ENCODE data around the gene MMP17. TPM values are rescaled to one million over a fixed set of nuclear protein-coding genes. Genes with fewer than 3 reads are reported as not detected.

Gene MMP17
- total and polyA plus RNA-seq, 10 of the 15 experiments (the other 5 are each of a cell fraction or from before 2014, with no cell fraction given) = 0.11 to 0.28 (median 0.23) TPM; not detected in 7

DNA sequence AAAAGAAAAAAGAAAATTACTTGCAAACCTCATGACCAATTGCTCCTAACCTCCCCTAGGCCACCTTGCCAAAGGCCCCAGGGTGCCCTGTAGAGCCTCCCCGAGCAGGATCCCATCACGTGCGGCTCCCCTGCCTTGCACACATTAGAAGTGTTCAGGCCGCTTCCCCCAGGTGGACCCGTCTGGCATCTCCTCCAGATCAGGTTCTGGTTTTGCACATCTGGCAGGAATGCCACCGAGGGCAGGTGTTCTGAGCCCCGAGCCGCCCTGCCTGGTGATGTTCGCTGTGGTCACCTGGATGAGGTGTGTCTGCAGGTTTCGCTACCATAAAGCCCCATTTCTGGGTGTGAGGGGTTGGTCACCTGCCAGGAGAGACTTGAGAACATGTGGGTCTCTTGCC is 19.3 kb downstream of the MMP17 start:
- 55% methylated on average over 10 of the region's 10 CpGs for WGBS (ENCODE audit: insufficient coverage, insufficient replicate concordance, low lambda C conversion rate, missing lambda C conversion rate)
- no peak overlapping the region for H2AFZ ChIP-seq (ENCODE audit: control insufficient read depth, low read depth, low read length)
- H4K20me1 ChIP-seq (ENCODE audit: control insufficient read depth, insufficient read depth) = no peaks in the 10 kb centered on the region
- ChIA-PET CTCF (no interaction called here), RAD21 (ENCODE audit: unreplicated experiment) (no interaction called here), SMC1A (ENCODE audit: uncharacterized antibody, unreplicated experiment) (no interaction called here), POLR2A (interaction anchor here (0.8 kb wide), 1 partner anchor 45 kb away, joined by 3 read pairs; no protein-coding TSS in a partner anchor)
- in situ Hi-C loops (cut with MboI) = no loop called here
- intact Hi-C loops (cut with micrococcal nuclease; ENCODE audit: unreplicated experiment) = no loop called here
- ATAC-seq = no peak
- H3K4me3 ChIP-seq = no peak overlapping the region
- DNase-seq (ENCODE audit: low read depth, low spot score) = no peak
- no peak overlapping the region for H3K27ac ChIP-seq (ENCODE audit: control insufficient read depth, insufficient read depth)
- no peaks in the 10 kb centered on the region for H3K79me2 ChIP-seq (ENCODE audit: control insufficient read depth, insufficient read depth, low read length)
- H3K4me1 ChIP-seq (ENCODE audit: control insufficient read depth, insufficient read depth, low read length) = no peaks in the 10 kb centered on the region
- no peaks in the 10 kb centered on the region for H3K36me3 ChIP-seq (ENCODE audit: control insufficient read depth in 2 of 2, insufficient read depth in 2 of 2, low read length in 1 of 2)
- no peak overlapping the region for H3K9ac ChIP-seq (ENCODE audit: control insufficient read depth, insufficient read depth, low read length)
- H3K9me3 ChIP-seq (replicated peaks; ENCODE audit: control insufficient read depth, insufficient read depth, low read length) = no peaks in the 10 kb centered on the region
- H3K4me2 ChIP-seq (ENCODE audit: control insufficient read depth, insufficient read depth) = no peak overlapping the region
- no peak for FAIRE-seq
- H3K27me3 ChIP-seq (replicated peaks in 1 of 2; ENCODE audit: control insufficient read depth in 2 of 2, insufficient read depth in 2 of 2, low read length in 1 of 2) = no peaks in the 10 kb centered on the region
- BruUV-seq (replicated peaks) = no TSS peak
- TF ChIP-seq HDAC6 (IDR thresholded peaks at IDR 0.05; ENCODE audit: unreplicated experiment) (no peak), PAX8 (IDR thresholded peaks at IDR 0.05) (no peak), BACH1 (IDR thresholded peaks at IDR 0.05; ENCODE audit: borderline replicate concordance) (no peak), ATF7 (IDR thresholded peaks at IDR 0.05; ENCODE audit: low read depth) (no peak), MTA3 (IDR thresholded peaks at IDR 0.05; ENCODE audit: borderline replicate concordance, low read length) (no peak)
- TF ChIP-seq, protein P1, sequence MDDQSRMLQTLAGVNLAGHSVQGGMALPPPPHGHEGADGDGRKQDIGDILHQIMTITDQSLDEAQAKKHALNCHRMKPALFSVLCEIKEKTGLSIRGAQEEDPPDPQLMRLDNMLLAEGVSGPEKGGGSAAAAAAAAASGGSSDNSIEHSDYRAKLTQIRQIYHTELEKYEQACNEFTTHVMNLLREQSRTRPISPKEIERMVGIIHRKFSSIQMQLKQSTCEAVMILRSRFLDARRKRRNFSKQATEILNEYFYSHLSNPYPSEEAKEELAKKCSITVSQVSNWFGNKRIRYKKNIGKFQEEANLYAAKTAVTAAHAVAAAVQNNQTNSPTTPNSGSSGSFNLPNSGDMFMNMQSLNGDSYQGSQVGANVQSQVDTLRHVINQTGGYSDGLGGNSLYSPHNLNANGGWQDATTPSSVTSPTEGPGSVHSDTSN (IDR thresholded peaks at IDR 0.05; ENCODE audit: insufficient replicate concordance, low read depth, low read length) = no peak
- TF ChIP-seq, protein P2, sequence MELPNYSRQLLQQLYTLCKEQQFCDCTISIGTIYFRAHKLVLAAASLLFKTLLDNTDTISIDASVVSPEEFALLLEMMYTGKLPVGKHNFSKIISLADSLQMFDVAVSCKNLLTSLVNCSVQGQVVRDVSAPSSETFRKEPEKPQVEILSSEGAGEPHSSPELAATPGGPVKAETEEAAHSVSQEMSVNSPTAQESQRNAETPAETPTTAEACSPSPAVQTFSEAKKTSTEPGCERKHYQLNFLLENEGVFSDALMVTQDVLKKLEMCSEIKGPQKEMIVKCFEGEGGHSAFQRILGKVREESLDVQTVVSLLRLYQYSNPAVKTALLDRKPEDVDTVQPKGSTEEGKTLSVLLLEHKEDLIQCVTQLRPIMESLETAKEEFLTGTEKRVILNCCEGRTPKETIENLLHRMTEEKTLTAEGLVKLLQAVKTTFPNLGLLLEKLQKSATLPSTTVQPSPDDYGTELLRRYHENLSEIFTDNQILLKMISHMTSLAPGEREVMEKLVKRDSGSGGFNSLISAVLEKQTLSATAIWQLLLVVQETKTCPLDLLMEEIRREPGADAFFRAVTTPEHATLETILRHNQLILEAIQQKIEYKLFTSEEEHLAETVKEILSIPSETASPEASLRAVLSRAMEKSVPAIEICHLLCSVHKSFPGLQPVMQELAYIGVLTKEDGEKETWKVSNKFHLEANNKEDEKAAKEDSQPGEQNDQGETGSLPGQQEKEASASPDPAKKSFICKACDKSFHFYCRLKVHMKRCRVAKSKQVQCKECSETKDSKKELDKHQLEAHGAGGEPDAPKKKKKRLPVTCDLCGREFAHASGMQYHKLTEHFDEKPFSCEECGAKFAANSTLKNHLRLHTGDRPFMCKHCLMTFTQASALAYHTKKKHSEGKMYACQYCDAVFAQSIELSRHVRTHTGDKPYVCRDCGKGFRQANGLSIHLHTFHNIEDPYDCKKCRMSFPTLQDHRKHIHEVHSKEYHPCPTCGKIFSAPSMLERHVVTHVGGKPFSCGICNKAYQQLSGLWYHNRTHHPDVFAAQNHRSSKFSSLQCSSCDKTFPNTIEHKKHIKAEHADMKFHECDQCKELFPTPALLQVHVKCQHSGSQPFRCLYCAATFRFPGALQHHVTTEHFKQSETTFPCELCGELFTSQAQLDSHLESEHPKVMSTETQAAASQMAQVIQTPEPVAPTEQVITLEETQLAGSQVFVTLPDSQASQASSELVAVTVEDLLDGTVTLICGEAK (IDR thresholded peaks at IDR 0.05; ENCODE audit: borderline replicate concordance) = no peak
- TF ChIP-seq, protein P3, sequence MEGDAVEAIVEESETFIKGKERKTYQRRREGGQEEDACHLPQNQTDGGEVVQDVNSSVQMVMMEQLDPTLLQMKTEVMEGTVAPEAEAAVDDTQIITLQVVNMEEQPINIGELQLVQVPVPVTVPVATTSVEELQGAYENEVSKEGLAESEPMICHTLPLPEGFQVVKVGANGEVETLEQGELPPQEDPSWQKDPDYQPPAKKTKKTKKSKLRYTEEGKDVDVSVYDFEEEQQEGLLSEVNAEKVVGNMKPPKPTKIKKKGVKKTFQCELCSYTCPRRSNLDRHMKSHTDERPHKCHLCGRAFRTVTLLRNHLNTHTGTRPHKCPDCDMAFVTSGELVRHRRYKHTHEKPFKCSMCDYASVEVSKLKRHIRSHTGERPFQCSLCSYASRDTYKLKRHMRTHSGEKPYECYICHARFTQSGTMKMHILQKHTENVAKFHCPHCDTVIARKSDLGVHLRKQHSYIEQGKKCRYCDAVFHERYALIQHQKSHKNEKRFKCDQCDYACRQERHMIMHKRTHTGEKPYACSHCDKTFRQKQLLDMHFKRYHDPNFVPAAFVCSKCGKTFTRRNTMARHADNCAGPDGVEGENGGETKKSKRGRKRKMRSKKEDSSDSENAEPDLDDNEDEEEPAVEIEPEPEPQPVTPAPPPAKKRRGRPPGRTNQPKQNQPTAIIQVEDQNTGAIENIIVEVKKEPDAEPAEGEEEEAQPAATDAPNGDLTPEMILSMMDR (IDR thresholded peaks at IDR 0.05 in 2 of 3, conservative IDR thresholded peaks at IDR 0.05 in 1 of 3; ENCODE audit: control insufficient read depth in 2 of 3, extremely low read depth in 1 of 3, insufficient read depth in 1 of 3, low read depth in 3 of 3, low read length in 3 of 3) = no peak
- TF ChIP-seq, protein P4, sequence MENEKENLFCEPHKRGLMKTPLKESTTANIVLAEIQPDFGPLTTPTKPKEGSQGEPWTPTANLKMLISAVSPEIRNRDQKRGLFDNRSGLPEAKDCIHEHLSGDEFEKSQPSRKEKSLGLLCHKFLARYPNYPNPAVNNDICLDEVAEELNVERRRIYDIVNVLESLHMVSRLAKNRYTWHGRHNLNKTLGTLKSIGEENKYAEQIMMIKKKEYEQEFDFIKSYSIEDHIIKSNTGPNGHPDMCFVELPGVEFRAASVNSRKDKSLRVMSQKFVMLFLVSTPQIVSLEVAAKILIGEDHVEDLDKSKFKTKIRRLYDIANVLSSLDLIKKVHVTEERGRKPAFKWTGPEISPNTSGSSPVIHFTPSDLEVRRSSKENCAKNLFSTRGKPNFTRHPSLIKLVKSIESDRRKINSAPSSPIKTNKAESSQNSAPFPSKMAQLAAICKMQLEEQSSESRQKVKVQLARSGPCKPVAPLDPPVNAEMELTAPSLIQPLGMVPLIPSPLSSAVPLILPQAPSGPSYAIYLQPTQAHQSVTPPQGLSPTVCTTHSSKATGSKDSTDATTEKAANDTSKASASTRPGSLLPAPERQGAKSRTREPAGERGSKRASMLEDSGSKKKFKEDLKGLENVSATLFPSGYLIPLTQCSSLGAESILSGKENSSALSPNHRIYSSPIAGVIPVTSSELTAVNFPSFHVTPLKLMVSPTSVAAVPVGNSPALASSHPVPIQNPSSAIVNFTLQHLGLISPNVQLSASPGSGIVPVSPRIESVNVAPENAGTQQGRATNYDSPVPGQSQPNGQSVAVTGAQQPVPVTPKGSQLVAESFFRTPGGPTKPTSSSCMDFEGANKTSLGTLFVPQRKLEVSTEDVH (IDR thresholded peaks at IDR 0.05; ENCODE audit: low read depth, partially characterized antibody) = no peak

Measured in GM12878 (cell line).